Astrocyte (in vitro differentiated cells and primary cell): ENCODE results near the gene XBP1. TPM values are rescaled to one million over a fixed set of nuclear protein-coding genes. Genes with fewer than 3 reads are reported as not detected.

Source experiments
- DNase-seq: peaks from one replicate; pipeline ENCODE4 v3.0.0-alpha.2; 2010; ENCODE audit warnings: low read depth
- FAIRE-seq: peaks from 2 replicates; lab custom pipeline; 2011; peaks lifted over from hg19 to GRCh38; lab: Jason Lieb, UNC
- H2AFZ ChIP-seq: 2 replicates; pipeline ENCODE4 v1.6.0; 2012; ENCODE audit warnings: low read depth, low read length, inconsistent platforms
- H3K27ac ChIP-seq: 2 replicates; pipeline ENCODE4 v1.5.1; 2011; ENCODE audit warnings: low read depth, low read length, inconsistent platforms
- H3K27me3 ChIP-seq: 2 replicates; pipeline ENCODE4 v1.6.0; 2011; ENCODE audit warnings: low read length, inconsistent platforms; ENCODE audit not compliant: insufficient read depth
- H3K36me3 ChIP-seq: 2 replicates; pipeline ENCODE4 v1.5.1; 2011; ENCODE audit warnings: low read length, inconsistent platforms; ENCODE audit not compliant: insufficient read depth
- H3K4me1 ChIP-seq: 2 replicates; pipeline ENCODE4 v1.5.1; 2011; ENCODE audit warnings: low read length, inconsistent platforms; ENCODE audit not compliant: insufficient read depth
- H3K4me2 ChIP-seq: 2 replicates; pipeline ENCODE4 v1.6.0; 2012; ENCODE audit warnings: low read length, inconsistent platforms
- H3K4me3 ChIP-seq: 2 replicates; pipeline ENCODE4 v1.5.1; 2011; ENCODE audit warnings: low read depth, mild to moderate bottlenecking, low read length, inconsistent platforms; ENCODE audit not compliant: insufficient read depth
- H3K79me2 ChIP-seq: 2 replicates; pipeline ENCODE4 v1.6.0; 2012; ENCODE audit warnings: mild to moderate bottlenecking, low read length, inconsistent platforms; ENCODE audit not compliant: insufficient read depth
- H3K9ac ChIP-seq: 2 replicates; pipeline ENCODE4 v1.6.0; 2012; ENCODE audit warnings: mild to moderate bottlenecking, low read length, inconsistent platforms
- H3K9me3 ChIP-seq: 2 replicates; pipeline ENCODE4 v1.5.1; 2012; ENCODE audit warnings: low read depth, mild to moderate bottlenecking, low read length, inconsistent platforms; ENCODE audit not compliant: insufficient read depth
- H4K20me1 ChIP-seq: 2 replicates; pipeline ENCODE4 v1.6.0; 2012; ENCODE audit warnings: low read length, inconsistent platforms; ENCODE audit not compliant: insufficient read depth
- H3K27ac Mint-ChIP-seq: one replicate; pipeline ENCODE4 v1.8.0; 2021; ENCODE audit warnings: mild to moderate bottlenecking, mixed read lengths; ENCODE audit not compliant: unreplicated experiment
- H3K27me3 Mint-ChIP-seq: one replicate; pipeline ENCODE4 v1.8.0; 2021; ENCODE audit warnings: low read depth, mixed read lengths; ENCODE audit not compliant: unreplicated experiment
- H3K36me3 Mint-ChIP-seq: one replicate; pipeline ENCODE4 v1.8.0; 2021; ENCODE audit warnings: low read depth, mixed read lengths; ENCODE audit not compliant: unreplicated experiment
- H3K4me1 Mint-ChIP-seq: one replicate; pipeline ENCODE4 v1.8.0; 2021; ENCODE audit warnings: low read depth, mixed read lengths; ENCODE audit not compliant: unreplicated experiment
- H3K4me3 Mint-ChIP-seq: one replicate; pipeline ENCODE4 v1.8.0; 2021; ENCODE audit warnings: mild to moderate bottlenecking, moderate library complexity, mixed read lengths; ENCODE audit not compliant: unreplicated experiment
- H3K9me3 Mint-ChIP-seq: one replicate; pipeline ENCODE4 v1.8.0; 2021; ENCODE audit warnings: mild to moderate bottlenecking, mixed read lengths; ENCODE audit not compliant: unreplicated experiment
- EZH2 ChIP-seq: IDR thresholded peaks from 2 replicates; pipeline ENCODE4 v1.6.1; 2012; ENCODE audit warnings: mild to moderate bottlenecking, low read length, inconsistent platforms; ENCODE audit not compliant: insufficient read depth
- total RNA-seq: library from RNA; stranded (reverse); gene quantifications from 2 replicates; pipeline ENCODE4 v1.2.1, GENCODE V29; 2021
- TF ChIP-seq, protein P1 (sequence below): IDR thresholded peaks from 2 replicates; pipeline ENCODE4 v1.5.1; 2011; ENCODE audit warnings: low read depth, mild to moderate bottlenecking, inconsistent platforms, low read length, moderate library complexity; ENCODE audit not compliant: insufficient read depth

The XBP1 gene
- total RNA-seq, 1 donor from 2014 or later = 142 TPM

DNA sequence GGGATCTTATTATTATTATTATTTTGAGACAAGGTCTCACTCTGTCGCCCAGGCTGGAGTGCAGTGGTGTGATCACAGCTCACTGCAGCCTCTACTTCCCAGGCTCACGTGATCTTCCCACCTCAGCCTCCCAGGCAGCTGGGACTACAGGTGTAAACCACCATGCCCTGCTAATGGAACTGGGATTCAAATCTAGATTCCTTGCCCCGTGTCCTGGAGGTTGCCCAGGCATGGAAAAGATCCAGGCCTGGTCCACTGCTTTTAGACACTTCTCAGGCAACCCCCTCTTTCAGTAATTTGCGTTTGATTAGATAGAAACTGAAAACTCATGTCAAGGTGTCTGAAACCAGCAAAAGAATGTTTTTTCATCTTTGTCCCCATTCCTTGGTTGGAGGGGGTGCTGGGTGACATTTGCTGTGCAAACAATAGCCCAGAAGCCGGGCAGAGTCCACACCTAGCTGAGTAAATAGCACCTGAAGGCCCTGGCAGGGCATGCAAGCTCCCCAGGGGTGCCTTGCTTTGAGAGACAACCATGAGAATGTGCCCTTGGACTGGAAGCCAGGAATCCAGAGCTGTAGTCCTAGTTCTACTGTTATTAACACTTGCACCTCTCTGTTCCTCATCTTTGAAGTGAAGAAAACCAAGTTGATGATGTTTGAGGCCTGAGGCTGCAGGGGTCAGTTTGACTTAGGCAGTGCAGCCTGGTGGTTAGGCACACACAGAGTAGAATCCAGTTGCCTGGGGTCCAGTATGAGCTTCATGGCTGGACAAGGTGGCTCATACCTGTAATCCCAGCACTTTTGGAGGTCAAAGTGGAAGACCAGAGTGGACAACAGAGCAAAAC is 19.1 kb upstream of the XBP1 start:
- no peak overlapping the region for H2AFZ ChIP-seq
- Mint-ChIP-seq H3K9me3 (no peaks in the 10 kb centered on the region), H3K4me1 (no peaks in the 10 kb centered on the region), H3K36me3 (peaks cover 4% of the 10 kb centered on the region), H3K4me3 (no peak overlapping the region), H3K27me3 (peaks cover 15% of the 10 kb centered on the region), H3K27ac (no peak overlapping the region)
- no peak overlapping the region for H3K4me2 ChIP-seq
- H3K36me3 ChIP-seq = no peaks in the 10 kb centered on the region
- H3K9ac ChIP-seq = no peak overlapping the region
- DNase-seq (no peak), FAIRE-seq (no peak)
- no peaks in the 10 kb centered on the region for H3K79me2 ChIP-seq
- no peaks in the 10 kb centered on the region for H3K27me3 ChIP-seq
- H3K4me3 ChIP-seq = no peak overlapping the region
- no peak overlapping the region for H3K27ac ChIP-seq
- no peaks in the 10 kb centered on the region for H3K4me1 ChIP-seq
- TF ChIP-seq, protein P1, sequence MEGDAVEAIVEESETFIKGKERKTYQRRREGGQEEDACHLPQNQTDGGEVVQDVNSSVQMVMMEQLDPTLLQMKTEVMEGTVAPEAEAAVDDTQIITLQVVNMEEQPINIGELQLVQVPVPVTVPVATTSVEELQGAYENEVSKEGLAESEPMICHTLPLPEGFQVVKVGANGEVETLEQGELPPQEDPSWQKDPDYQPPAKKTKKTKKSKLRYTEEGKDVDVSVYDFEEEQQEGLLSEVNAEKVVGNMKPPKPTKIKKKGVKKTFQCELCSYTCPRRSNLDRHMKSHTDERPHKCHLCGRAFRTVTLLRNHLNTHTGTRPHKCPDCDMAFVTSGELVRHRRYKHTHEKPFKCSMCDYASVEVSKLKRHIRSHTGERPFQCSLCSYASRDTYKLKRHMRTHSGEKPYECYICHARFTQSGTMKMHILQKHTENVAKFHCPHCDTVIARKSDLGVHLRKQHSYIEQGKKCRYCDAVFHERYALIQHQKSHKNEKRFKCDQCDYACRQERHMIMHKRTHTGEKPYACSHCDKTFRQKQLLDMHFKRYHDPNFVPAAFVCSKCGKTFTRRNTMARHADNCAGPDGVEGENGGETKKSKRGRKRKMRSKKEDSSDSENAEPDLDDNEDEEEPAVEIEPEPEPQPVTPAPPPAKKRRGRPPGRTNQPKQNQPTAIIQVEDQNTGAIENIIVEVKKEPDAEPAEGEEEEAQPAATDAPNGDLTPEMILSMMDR = no peak
- TF ChIP-seq EZH2 = no peak
- H4K20me1 ChIP-seq = peaks cover 4% of the 10 kb centered on the region
- H3K9me3 ChIP-seq = no peaks in the 10 kb centered on the region

DNA sequence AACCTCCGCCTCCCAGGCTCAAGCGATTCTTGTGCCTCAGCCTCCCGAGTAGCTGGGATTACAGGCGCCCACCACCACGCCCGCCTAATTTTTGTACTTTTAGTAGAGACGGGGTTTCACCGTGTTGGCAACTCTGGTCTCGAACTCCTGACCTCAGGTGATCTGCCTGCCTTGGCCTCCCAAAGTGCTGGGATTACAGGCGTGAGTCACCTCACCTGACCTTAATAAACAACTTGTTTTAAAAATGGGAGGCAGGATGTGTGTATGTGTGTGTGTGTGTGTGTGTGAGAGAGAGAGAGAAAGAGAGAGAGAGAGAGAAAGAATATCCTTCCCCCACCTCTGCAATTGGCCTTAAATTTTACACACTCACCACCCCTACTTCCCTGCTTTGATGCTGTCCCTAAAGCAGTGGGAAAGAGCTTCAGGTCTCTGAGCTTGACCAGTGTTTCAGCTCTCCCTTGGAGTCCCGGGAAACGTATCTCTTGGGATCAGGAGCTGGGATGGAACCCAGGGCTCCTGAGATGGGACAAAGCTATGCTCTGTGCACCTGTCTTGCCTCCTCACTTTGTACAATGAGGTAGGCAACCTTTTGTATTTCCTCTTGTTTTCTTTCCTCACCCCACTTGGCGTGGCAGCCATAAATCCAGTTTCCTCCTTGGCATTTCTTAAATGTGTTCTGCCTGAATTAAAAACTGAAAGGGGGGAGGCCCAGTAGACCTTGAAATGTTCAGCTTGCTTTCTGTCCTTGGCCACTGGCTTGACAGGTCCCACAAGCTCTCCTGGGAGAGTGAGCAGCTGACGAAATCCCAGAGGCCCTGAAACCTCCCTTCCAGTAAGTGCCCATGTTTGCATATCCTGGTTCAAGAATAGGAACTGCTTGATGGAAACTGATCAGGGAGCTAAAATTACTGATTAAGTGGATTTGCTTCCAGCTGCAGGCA is 17.8 kb upstream of the XBP1 start:
- peak overlapping the region; percentile 40 for H3K4me3 Mint-ChIP-seq
- no peak overlapping the region for H3K4me2 ChIP-seq
- peaks cover 4% of the 10 kb centered on the region for H3K36me3 Mint-ChIP-seq
- peaks cover 4% of the 10 kb centered on the region for H4K20me1 ChIP-seq
- no peak overlapping the region for H3K4me3 ChIP-seq
- H3K27ac ChIP-seq = no peak overlapping the region
- no peaks in the 10 kb centered on the region for H3K9me3 Mint-ChIP-seq
- no peaks in the 10 kb centered on the region for H3K27me3 ChIP-seq
- TF ChIP-seq, protein P1 = no peak
- TF ChIP-seq EZH2 = no peak
- FAIRE-seq = no peak
- no peak overlapping the region for H3K9ac ChIP-seq
- H3K9me3 ChIP-seq = no peaks in the 10 kb centered on the region
- H3K27ac Mint-ChIP-seq = no peak overlapping the region
- H3K4me1 ChIP-seq = no peaks in the 10 kb centered on the region
- DNase-seq = no peak
- H3K4me1 Mint-ChIP-seq = no peaks in the 10 kb centered on the region
- H3K27me3 Mint-ChIP-seq = peaks cover 15% of the 10 kb centered on the region
- H3K36me3 ChIP-seq = no peaks in the 10 kb centered on the region
- H2AFZ ChIP-seq = no peak overlapping the region
- H3K79me2 ChIP-seq = no peaks in the 10 kb centered on the region
